Mononuclear cell (primary cell): Measurements from ENCODE around the gene STYXL2. TPM values are rescaled to one million over a fixed set of nuclear protein-coding genes. Genes with fewer than 3 reads are reported as not detected.

ENCODE experiments used
- H3K27me3 ChIP-seq: 2 replicates; pipeline ENCODE4 v1.6.0; 2011; ENCODE audit warnings: low read length, control low read depth; ENCODE audit not compliant: insufficient read depth
- H3K4me1 ChIP-seq: 2 replicates; pipeline ENCODE4 v1.5.1; 2011; ENCODE audit warnings: mild to moderate bottlenecking, low read length, control low read depth; ENCODE audit not compliant: insufficient read depth
- H3K4me3 ChIP-seq: 2 replicates; pipeline ENCODE4 v1.5.1; 2011; ENCODE audit warnings: mild to moderate bottlenecking, low read length, moderate library complexity
- H3K9me3 ChIP-seq: 2 replicates; pipeline ENCODE4 v1.5.1; 2011; ENCODE audit warnings: low read depth, mild to moderate bottlenecking, control low read depth, low read length
- total RNA-seq: library from RNA; depleted of rRNA; stranded (reverse); fragments of >200 nt; gene quantifications from one replicate; pipeline ENCODE4 v1.2.3, GENCODE V29; 2012

Gene STYXL2
- total RNA-seq, 1 donor = not detected

GRCh38 chr1:167110586-167110985, 16.7 kb downstream of the STYXL2 start:
- peaks cover 4% of the 10 kb centered on the region for H3K9me3 ChIP-seq
- no peak overlapping the region for H3K4me3 ChIP-seq
- H3K4me1 ChIP-seq = peaks cover 11% of the 10 kb centered on the region
- H3K27me3 ChIP-seq = no peaks in the 10 kb centered on the region

GRCh38 chr1:167111868-167112709, 18.2 kb downstream of the STYXL2 start:
- Histone ChIP-seq H3K4me3 (no peak overlapping the region), H3K9me3 (peaks cover 4% of the 10 kb centered on the region), H3K27me3 (no peaks in the 10 kb centered on the region), H3K4me1 (peaks cover 7% of the 10 kb centered on the region)

- peaks cover 4% of the 10 kb centered on the region for H3K9me3 ChIP-seq
- no peaks in the 10 kb centered on the region for H3K27me3 ChIP-seq
- no peak overlapping the region for H3K4me3 ChIP-seq
- no peaks in the 10 kb centered on the region for H3K4me1 ChIP-seq
These were observed 20.9 kb downstream of the STYXL2 start for GRCh38 chr1:167114725-167115124.

- Histone ChIP-seq H3K9me3 (peaks cover 1% of the 10 kb centered on the region), H3K4me1 (no peaks in the 10 kb centered on the region), H3K27me3 (peaks cover 3% of the 10 kb centered on the region), H3K4me3 (no peak overlapping the region)
These were observed 21.8 kb downstream of the STYXL2 start for GRCh38 chr1:167115655-167116054.

- Histone ChIP-seq H3K9me3 (no peaks in the 10 kb centered on the region), H3K27me3 (peaks cover 3% of the 10 kb centered on the region), H3K4me1 (peaks cover 4% of the 10 kb centered on the region), H3K4me3 (no peak overlapping the region)
These were observed 22.3 kb downstream of the STYXL2 start for GRCh38 chr1:167116174-167116573.

GRCh38 chr1:167117225-167117624, 23.4 kb downstream of the STYXL2 start:
- H3K4me1 ChIP-seq = peaks cover 9% of the 10 kb centered on the region

GRCh38 chr1:167118188-167118587, 24.3 kb downstream of the STYXL2 start:
- peaks cover 3% of the 10 kb centered on the region for H3K27me3 ChIP-seq
- H3K9me3 ChIP-seq = no peaks in the 10 kb centered on the region
- H3K4me3 ChIP-seq = no peak overlapping the region
- H3K4me1 ChIP-seq = peaks cover 9% of the 10 kb centered on the region

More at GRCh38 chr1:167117225-167117624, 23.4 kb downstream of the STYXL2 start:
- Histone ChIP-seq H3K9me3 (no peaks in the 10 kb centered on the region), H3K27me3 (peaks cover 3% of the 10 kb centered on the region), H3K4me3 (no peak overlapping the region)

GRCh38 chr1:167119696-167120095, 25.8 kb downstream of the STYXL2 start:
- Histone ChIP-seq H3K4me3 (no peak overlapping the region), H3K27me3 (peaks cover 3% of the 10 kb centered on the region), H3K9me3 (no peaks in the 10 kb centered on the region), H3K4me1 (peaks cover 9% of the 10 kb centered on the region)

- Histone ChIP-seq H3K4me1 (peaks cover 9% of the 10 kb centered on the region), H3K27me3 (peaks cover 3% of the 10 kb centered on the region), H3K4me3 (peak overlapping the region; percentile 22), H3K9me3 (no peaks in the 10 kb centered on the region)
These were observed 27.0 kb downstream of the STYXL2 start for GRCh38 chr1:167120899-167121298.

GRCh38 chr1:167121375-167122120, 27.7 kb downstream of the STYXL2 start:
- H3K4me3 ChIP-seq = peak overlapping the region; percentile 22
- H3K4me1 ChIP-seq = peaks cover 9% of the 10 kb centered on the region
- no peaks in the 10 kb centered on the region for H3K9me3 ChIP-seq
- peaks cover 3% of the 10 kb centered on the region for H3K27me3 ChIP-seq

- peaks cover 3% of the 10 kb centered on the region for H3K27me3 ChIP-seq
- peaks cover 9% of the 10 kb centered on the region for H3K4me1 ChIP-seq
- no peaks in the 10 kb centered on the region for H3K9me3 ChIP-seq
- no peak overlapping the region for H3K4me3 ChIP-seq
These were observed 28.2 kb downstream of the STYXL2 start for GRCh38 chr1:167122121-167122480.

GRCh38 chr1:167122568-167122967, 28.7 kb downstream of the STYXL2 start:
- Histone ChIP-seq H3K27me3 (peaks cover 3% of the 10 kb centered on the region), H3K9me3 (no peaks in the 10 kb centered on the region), H3K4me1 (peaks cover 9% of the 10 kb centered on the region), H3K4me3 (no peak overlapping the region)

- Histone ChIP-seq H3K27me3 (peaks cover 3% of the 10 kb centered on the region), H3K4me1 (peaks cover 4% of the 10 kb centered on the region), H3K4me3 (no peak overlapping the region), H3K9me3 (no peaks in the 10 kb centered on the region)
These were observed 32.4 kb downstream of the STYXL2 start for GRCh38 chr1:167126317-167126716.

- Histone ChIP-seq H3K27me3 (peaks cover 3% of the 10 kb centered on the region), H3K4me1 (no peaks in the 10 kb centered on the region), H3K4me3 (no peak overlapping the region), H3K9me3 (no peaks in the 10 kb centered on the region)
These were observed 32.9 kb downstream of the STYXL2 start for GRCh38 chr1:167126811-167127210.

GRCh38 chr1:167127236-167127635, 33.4 kb downstream of the STYXL2 start:
- Histone ChIP-seq H3K4me3 (no peak overlapping the region), H3K9me3 (no peaks in the 10 kb centered on the region)

More at GRCh38 chr1:167127236-167127635, 33.4 kb downstream of the STYXL2 start:
- no peaks in the 10 kb centered on the region for H3K4me1 ChIP-seq
- peaks cover 3% of the 10 kb centered on the region for H3K27me3 ChIP-seq
